Activated CD4-positive, alpha-beta T cell treated with anti-CD3 and anti-CD28 coated beads, Interleukin-2, amount 10 ng/mL, durations not matched to agents 24 days and 14 days (primary cell): Measurements from ENCODE around the gene FGFBP1. TPM values are rescaled to one million over a fixed set of nuclear protein-coding genes. Genes with fewer than 3 reads are reported as not detected.
"Not testable (repeated sequence)": the region's sequence is repeated elsewhere in the genome, so short reads cannot be mapped to it uniquely, and the experiment has no call there.

Source experiments
- DNase-seq: peaks from one replicate; pipeline ENCODE4 v3.0.0; 2022
- H3K27ac Mint-ChIP-seq: one replicate; pipeline ENCODE4 v1.8.0; 2022; ENCODE audit warnings: mild to moderate bottlenecking, mixed read lengths
- H3K27me3 Mint-ChIP-seq: one replicate; pipeline ENCODE4 v1.8.0; 2022; ENCODE audit warnings: mixed read lengths
- H3K36me3 Mint-ChIP-seq: one replicate; pipeline ENCODE4 v1.8.0; 2022; ENCODE audit warnings: low read depth, mild to moderate bottlenecking, mixed read lengths
- H3K4me1 Mint-ChIP-seq: one replicate; pipeline ENCODE4 v1.8.0; 2021; ENCODE audit warnings: mixed read lengths
- H3K4me3 Mint-ChIP-seq: one replicate; pipeline ENCODE4 v1.8.0; 2022; ENCODE audit warnings: mild to moderate bottlenecking, moderate library complexity, mixed read lengths
- H3K9me3 Mint-ChIP-seq: one replicate; pipeline ENCODE4 v1.8.0; 2021; ENCODE audit warnings: mixed read lengths
- intact Hi-C: fragments of 100-400 bp; cut with micrococcal nuclease; formaldehyde crosslinking; loops from one replicate; pipeline ENCODE4 v1.15.1; 2023
- total RNA-seq: library from RNA; stranded (reverse); gene quantifications from 2 replicates; pipeline ENCODE4 v1.2.3, GENCODE V29; 2022

The FGFBP1 gene
- total RNA-seq, 1 donor from 2014 or later = not detected

GRCh38 chr4:15934259-15934658 is 4.3 kb downstream of the FGFBP1 start:
- H3K9me3 Mint-ChIP-seq = no peaks in the 10 kb centered on the region
- H3K27me3 Mint-ChIP-seq = peaks cover 16% of the 10 kb centered on the region
- no peak for DNase-seq
- no peak overlapping the region for H3K4me3 Mint-ChIP-seq
- peaks cover 4% of the 10 kb centered on the region for H3K4me1 Mint-ChIP-seq
- no peak overlapping the region for H3K27ac Mint-ChIP-seq
- intact Hi-C loops = no loop called here
- H3K36me3 Mint-ChIP-seq = no peaks in the 10 kb centered on the region

- Mint-ChIP-seq H3K27ac (no peak overlapping the region), H3K9me3 (no peaks in the 10 kb centered on the region), H3K36me3 (no peaks in the 10 kb centered on the region), H3K4me1 (peaks cover 7% of the 10 kb centered on the region), H3K4me3 (no peak overlapping the region), H3K27me3 (peaks cover 9% of the 10 kb centered on the region)
- DNase-seq = no peak
- intact Hi-C loops = no loop called here
Measured at GRCh38 chr4:15931451-15932210, 6.9 kb downstream of the FGFBP1 start.

- Mint-ChIP-seq H3K27me3 (peaks cover 11% of the 10 kb centered on the region), H3K9me3 (no peaks in the 10 kb centered on the region), H3K4me1 (peaks cover 7% of the 10 kb centered on the region), H3K27ac (no peak overlapping the region), H3K4me3 (no peak overlapping the region), H3K36me3 (no peaks in the 10 kb centered on the region)
- DNase-seq = no peak
- intact Hi-C loops = no loop called here
Measured at GRCh38 chr4:15930314-15930713, 8.2 kb downstream of the FGFBP1 start.

GRCh38 chr4:15929540-15929939 is 9.0 kb downstream of the FGFBP1 start:
- H3K36me3 Mint-ChIP-seq = no peaks in the 10 kb centered on the region
- no peak for DNase-seq
- peaks cover 7% of the 10 kb centered on the region for H3K4me1 Mint-ChIP-seq
- no peaks in the 10 kb centered on the region for H3K9me3 Mint-ChIP-seq
- intact Hi-C loops = no loop called here
- peaks cover 11% of the 10 kb centered on the region for H3K27me3 Mint-ChIP-seq
- H3K27ac Mint-ChIP-seq = no peak overlapping the region
- H3K4me3 Mint-ChIP-seq = no peak overlapping the region

- H3K9me3 Mint-ChIP-seq = no peaks in the 10 kb centered on the region
- peaks cover 15% of the 10 kb centered on the region for H3K27me3 Mint-ChIP-seq
- H3K4me3 Mint-ChIP-seq = no peak overlapping the region
- peak overlapping the region; percentile 53 for H3K27ac Mint-ChIP-seq
- no peak for DNase-seq
- H3K4me1 Mint-ChIP-seq = peaks cover 7% of the 10 kb centered on the region
- no peaks in the 10 kb centered on the region for H3K36me3 Mint-ChIP-seq
- intact Hi-C loops = no loop called here
Measured at GRCh38 chr4:15928883-15929282, 9.7 kb downstream of the FGFBP1 start.

GRCh38 chr4:15926486-15926885 is 12.1 kb downstream of the FGFBP1 start:
- Mint-ChIP-seq H3K4me1 (peaks cover 7% of the 10 kb centered on the region), H3K9me3 (no peaks in the 10 kb centered on the region), H3K27ac (no peak overlapping the region), H3K4me3 (no peak overlapping the region), H3K36me3 (no peaks in the 10 kb centered on the region), H3K27me3 (peaks cover 17% of the 10 kb centered on the region)
- no peak for DNase-seq
- intact Hi-C loops = no loop called here

- H3K4me3 Mint-ChIP-seq = no peak overlapping the region
- intact Hi-C loops = no loop called here
- no peaks in the 10 kb centered on the region for H3K36me3 Mint-ChIP-seq
- no peak for DNase-seq
- H3K4me1 Mint-ChIP-seq = peaks cover 7% of the 10 kb centered on the region
- no peak overlapping the region for H3K27ac Mint-ChIP-seq
- peaks cover 19% of the 10 kb centered on the region for H3K27me3 Mint-ChIP-seq
- H3K9me3 Mint-ChIP-seq = no peaks in the 10 kb centered on the region
Measured at GRCh38 chr4:15925830-15926229, 12.7 kb downstream of the FGFBP1 start.

GRCh38 chr4:15921592-15921932 is 17.0 kb downstream of the FGFBP1 start:
- Mint-ChIP-seq H3K4me1 (no peaks in the 10 kb centered on the region), H3K9me3 (no peaks in the 10 kb centered on the region), H3K4me3 (no peak overlapping the region), H3K36me3 (no peaks in the 10 kb centered on the region), H3K27me3 (peaks cover 34% of the 10 kb centered on the region), H3K27ac (no peak overlapping the region)
- intact Hi-C loops = no loop called here
- DNase-seq = no peak

GRCh38 chr4:15920723-15921591 is 17.6 kb downstream of the FGFBP1 start:
- no peak overlapping the region for H3K27ac Mint-ChIP-seq
- H3K36me3 Mint-ChIP-seq = no peaks in the 10 kb centered on the region
- no peak for DNase-seq
- H3K9me3 Mint-ChIP-seq = peaks cover under 1% of the 10 kb centered on the region
- intact Hi-C loops = no loop called here
- H3K4me1 Mint-ChIP-seq = no peaks in the 10 kb centered on the region
- peaks cover 35% of the 10 kb centered on the region for H3K27me3 Mint-ChIP-seq
- H3K4me3 Mint-ChIP-seq = no peak overlapping the region

GRCh38 chr4:15918484-15919129 is 19.9 kb downstream of the FGFBP1 start:
- Mint-ChIP-seq H3K4me1 (no peaks in the 10 kb centered on the region), H3K9me3 (peaks cover 4% of the 10 kb centered on the region), H3K4me3 (no peak overlapping the region), H3K27me3 (peaks cover 33% of the 10 kb centered on the region), H3K27ac (no peak overlapping the region), H3K36me3 (no peaks in the 10 kb centered on the region)
- intact Hi-C loops = no loop called here
- DNase-seq = no peak

- H3K4me1 Mint-ChIP-seq = no peaks in the 10 kb centered on the region
- no peaks in the 10 kb centered on the region for H3K36me3 Mint-ChIP-seq
- DNase-seq = no peak
- no peak overlapping the region for H3K4me3 Mint-ChIP-seq
- H3K9me3 Mint-ChIP-seq = peaks cover 4% of the 10 kb centered on the region
- intact Hi-C loops = no loop called here
- no peak overlapping the region for H3K27ac Mint-ChIP-seq
- peaks cover 29% of the 10 kb centered on the region for H3K27me3 Mint-ChIP-seq
Measured at GRCh38 chr4:15917297-15917696, 21.2 kb downstream of the FGFBP1 start.

- DNase-seq, H3K36me3 Mint-ChIP-seq, H3K9me3 Mint-ChIP-seq, intact Hi-C loops, H3K27ac Mint-ChIP-seq, H3K4me3 Mint-ChIP-seq, H3K4me1 Mint-ChIP-seq: not testable (repeated sequence)
- peaks cover 24% of the 10 kb centered on the region for H3K27me3 Mint-ChIP-seq
Measured at GRCh38 chr4:15916358-15916757, 22.2 kb downstream of the FGFBP1 start.

GRCh38 chr4:15914736-15915135 is 23.8 kb downstream of the FGFBP1 start:
- H3K4me1 Mint-ChIP-seq = no peaks in the 10 kb centered on the region

GRCh38 chr4:15914291-15914690 is 24.2 kb downstream of the FGFBP1 start:
- H3K27ac Mint-ChIP-seq = no peak overlapping the region
- no peaks in the 10 kb centered on the region for H3K36me3 Mint-ChIP-seq
- peaks cover 4% of the 10 kb centered on the region for H3K9me3 Mint-ChIP-seq
- no peak for DNase-seq
- H3K27me3 Mint-ChIP-seq = peaks cover 20% of the 10 kb centered on the region
- no peak overlapping the region for H3K4me3 Mint-ChIP-seq
- H3K4me1 Mint-ChIP-seq = no peaks in the 10 kb centered on the region
- intact Hi-C loops = no loop called here

More at GRCh38 chr4:15914736-15915135, 23.8 kb downstream of the FGFBP1 start:
- Mint-ChIP-seq H3K9me3 (peaks cover 4% of the 10 kb centered on the region), H3K27me3 (peaks cover 23% of the 10 kb centered on the region), H3K27ac (no peak overlapping the region), H3K4me3 (no peak overlapping the region), H3K36me3 (no peaks in the 10 kb centered on the region)
- DNase-seq = no peak
- intact Hi-C loops = no loop called here
